ENCODE results near the gene EVA1A. TPM values are rescaled to one million over a fixed set of nuclear protein-coding genes. Genes with fewer than 3 reads are reported as not detected.

The EVA1A gene
- total RNA-seq, 4 donors from 2014 or later: 0.16 to 2.4 (median 0.82) TPM

GRCh38 chr2:75498907-75499306, 61.8 kb downstream of the EVA1A start:
- in situ Hi-C loops (cut with MboI; ENCODE audit: low sequenced_read_pairs in 4 of 4) (no loop called here), intact Hi-C loops (cut with DNase I; ENCODE audit: low total_unique reads) (no loop called here)
- Histone ChIP-seq H3K4me3 (no peak overlapping the region), H3K9me3 (no peaks in the 10 kb centered on the region), H3K36me3 (no peaks in the 10 kb centered on the region), H3K4me1 (no peaks in the 10 kb centered on the region), H3K27ac (no peak overlapping the region), H3K27me3 (no peaks in the 10 kb centered on the region)
- ATAC-seq: no peak
- no peak for TF ChIP-seq CTCF (IDR thresholded peaks at IDR 0.05 in 4 of 5, conservative IDR thresholded peaks at IDR 0.05 in 1 of 5)
- no peak for TF ChIP-seq POLR2A (IDR thresholded peaks at IDR 0.05)
- no peak for DNase-seq

- intact Hi-C loops (cut with DNase I; ENCODE audit: low total_unique reads): no loop called here
- ATAC-seq: no peak
- H3K27me3 ChIP-seq: no peaks in the 10 kb centered on the region
- in situ Hi-C loops (cut with MboI; ENCODE audit: low sequenced_read_pairs in 4 of 4): no loop called here
- TF ChIP-seq CTCF (IDR thresholded peaks at IDR 0.05 in 4 of 5, conservative IDR thresholded peaks at IDR 0.05 in 1 of 5): no peak
- no peak for TF ChIP-seq POLR2A (IDR thresholded peaks at IDR 0.05)
- no peak overlapping the region for H3K27ac ChIP-seq
- no peaks in the 10 kb centered on the region for H3K4me1 ChIP-seq
- no peak for DNase-seq
- no peaks in the 10 kb centered on the region for H3K36me3 ChIP-seq
- no peaks in the 10 kb centered on the region for H3K9me3 ChIP-seq
- H3K4me3 ChIP-seq: no peak overlapping the region
These were observed 63.5 kb downstream of the EVA1A start for GRCh38 chr2:75497256-75497655.

- Histone ChIP-seq H3K36me3 (no peaks in the 10 kb centered on the region), H3K4me1 (no peaks in the 10 kb centered on the region), H3K9me3 (no peaks in the 10 kb centered on the region), H3K27me3 (no peaks in the 10 kb centered on the region), H3K4me3 (no peak overlapping the region), H3K27ac (no peak overlapping the region)
- DNase-seq: no peak
- in situ Hi-C loops (cut with MboI; ENCODE audit: low sequenced_read_pairs in 4 of 4) (no loop called here), intact Hi-C loops (cut with DNase I; ENCODE audit: low total_unique reads) (no loop called here)
- ATAC-seq: no peak
- TF ChIP-seq CTCF (IDR thresholded peaks at IDR 0.05 in 4 of 5, conservative IDR thresholded peaks at IDR 0.05 in 1 of 5): no peak
- TF ChIP-seq POLR2A (IDR thresholded peaks at IDR 0.05): no peak
These were observed 64.9 kb downstream of the EVA1A start for GRCh38 chr2:75495862-75496261.

GRCh38 chr2:75494137-75494769, 66.5 kb downstream of the EVA1A start:
- no peak for DNase-seq
- Histone ChIP-seq H3K27ac (no peak overlapping the region), H3K4me1 (no peaks in the 10 kb centered on the region), H3K4me3 (no peak overlapping the region), H3K36me3 (no peaks in the 10 kb centered on the region), H3K27me3 (no peaks in the 10 kb centered on the region), H3K9me3 (no peaks in the 10 kb centered on the region)
- in situ Hi-C loops (cut with MboI; ENCODE audit: low sequenced_read_pairs in 4 of 4) (no loop called here), intact Hi-C loops (cut with DNase I; ENCODE audit: low total_unique reads) (no loop called here)
- TF ChIP-seq CTCF (IDR thresholded peaks at IDR 0.05 in 4 of 5, conservative IDR thresholded peaks at IDR 0.05 in 1 of 5) (no peak), POLR2A (IDR thresholded peaks at IDR 0.05) (no peak)
- no peak for ATAC-seq

- TF ChIP-seq CTCF (IDR thresholded peaks at IDR 0.05 in 4 of 5, conservative IDR thresholded peaks at IDR 0.05 in 1 of 5) (no peak), POLR2A (IDR thresholded peaks at IDR 0.05) (no peak)
- H3K27me3 ChIP-seq: no peaks in the 10 kb centered on the region
- intact Hi-C loops (cut with DNase I; ENCODE audit: low total_unique reads) (no loop called here), in situ Hi-C loops (cut with MboI; ENCODE audit: low sequenced_read_pairs in 4 of 4) (no loop called here)
- ATAC-seq (no peak), DNase-seq (no peak)
- H3K36me3 ChIP-seq: no peaks in the 10 kb centered on the region
- H3K9me3 ChIP-seq: no peaks in the 10 kb centered on the region
- H3K27ac ChIP-seq: no peak overlapping the region
- no peak overlapping the region for H3K4me3 ChIP-seq
- H3K4me1 ChIP-seq: no peaks in the 10 kb centered on the region
These were observed 67.5 kb downstream of the EVA1A start for GRCh38 chr2:75493230-75493629.
